GM10248 (cell line): ENCODE data around the gene RHD.

Experiments
- CTCF ChIA-PET: fragments of 300-600 bp; sonication (Branson Sonifier 250); formaldehyde crosslinking; extraction: SDS; loops from one replicate; lab custom pipeline; 2021; ENCODE audit warnings: antibody characterized with exemption; lab: Yijun Ruan, JAX
- POLR2A ChIA-PET: fragments of 350-650 bp; sonication (Branson Sonifier 250); formaldehyde crosslinking; extraction: SDS; loops from one replicate; lab custom pipeline; 2020; ENCODE audit warnings: antibody characterized with exemption; lab: Yijun Ruan, JAX
- DNase-seq: peaks from one replicate; pipeline ENCODE4 v3.0.0; 2012; ENCODE audit errors: extremely low spot score
- TF ChIP-seq, protein P1 (sequence below): IDR thresholded peaks from 2 replicates; pipeline ENCODE4 v1.5.1; 2012; ENCODE audit warnings: mild to moderate bottlenecking, low read depth; ENCODE audit errors: extremely low read depth, missing control alignments, control extremely low read depth

Gene RHD

DNA sequence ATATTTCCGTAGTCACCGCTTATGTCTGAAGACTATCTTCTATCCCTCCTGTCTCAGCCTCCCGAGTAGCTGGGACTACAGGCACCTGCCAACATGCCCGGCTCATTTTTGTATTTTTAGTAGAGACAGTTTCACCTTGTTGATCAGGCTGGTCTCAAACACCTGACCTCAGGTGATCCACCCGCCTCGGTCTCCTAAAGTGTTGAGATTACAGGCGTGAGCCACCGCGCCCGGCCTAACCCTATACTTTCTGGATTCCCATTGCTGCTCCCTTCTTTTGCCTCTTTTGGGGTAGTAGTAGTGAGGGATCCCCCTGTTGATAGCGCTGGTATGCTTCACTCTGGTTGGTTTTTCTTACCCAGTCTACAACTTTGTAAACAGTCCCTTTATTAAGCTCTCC, 34.3 kb upstream of the RHD start:
- ChIA-PET POLR2A (interaction anchor here (1.0 kb wide), 1 partner anchor 9 kb away, joined by 4 read pairs; the partner anchor contains the start of gene RSRP1), CTCF (no interaction called here)
- TF ChIP-seq, protein P1, sequence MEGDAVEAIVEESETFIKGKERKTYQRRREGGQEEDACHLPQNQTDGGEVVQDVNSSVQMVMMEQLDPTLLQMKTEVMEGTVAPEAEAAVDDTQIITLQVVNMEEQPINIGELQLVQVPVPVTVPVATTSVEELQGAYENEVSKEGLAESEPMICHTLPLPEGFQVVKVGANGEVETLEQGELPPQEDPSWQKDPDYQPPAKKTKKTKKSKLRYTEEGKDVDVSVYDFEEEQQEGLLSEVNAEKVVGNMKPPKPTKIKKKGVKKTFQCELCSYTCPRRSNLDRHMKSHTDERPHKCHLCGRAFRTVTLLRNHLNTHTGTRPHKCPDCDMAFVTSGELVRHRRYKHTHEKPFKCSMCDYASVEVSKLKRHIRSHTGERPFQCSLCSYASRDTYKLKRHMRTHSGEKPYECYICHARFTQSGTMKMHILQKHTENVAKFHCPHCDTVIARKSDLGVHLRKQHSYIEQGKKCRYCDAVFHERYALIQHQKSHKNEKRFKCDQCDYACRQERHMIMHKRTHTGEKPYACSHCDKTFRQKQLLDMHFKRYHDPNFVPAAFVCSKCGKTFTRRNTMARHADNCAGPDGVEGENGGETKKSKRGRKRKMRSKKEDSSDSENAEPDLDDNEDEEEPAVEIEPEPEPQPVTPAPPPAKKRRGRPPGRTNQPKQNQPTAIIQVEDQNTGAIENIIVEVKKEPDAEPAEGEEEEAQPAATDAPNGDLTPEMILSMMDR = no peak

DNA sequence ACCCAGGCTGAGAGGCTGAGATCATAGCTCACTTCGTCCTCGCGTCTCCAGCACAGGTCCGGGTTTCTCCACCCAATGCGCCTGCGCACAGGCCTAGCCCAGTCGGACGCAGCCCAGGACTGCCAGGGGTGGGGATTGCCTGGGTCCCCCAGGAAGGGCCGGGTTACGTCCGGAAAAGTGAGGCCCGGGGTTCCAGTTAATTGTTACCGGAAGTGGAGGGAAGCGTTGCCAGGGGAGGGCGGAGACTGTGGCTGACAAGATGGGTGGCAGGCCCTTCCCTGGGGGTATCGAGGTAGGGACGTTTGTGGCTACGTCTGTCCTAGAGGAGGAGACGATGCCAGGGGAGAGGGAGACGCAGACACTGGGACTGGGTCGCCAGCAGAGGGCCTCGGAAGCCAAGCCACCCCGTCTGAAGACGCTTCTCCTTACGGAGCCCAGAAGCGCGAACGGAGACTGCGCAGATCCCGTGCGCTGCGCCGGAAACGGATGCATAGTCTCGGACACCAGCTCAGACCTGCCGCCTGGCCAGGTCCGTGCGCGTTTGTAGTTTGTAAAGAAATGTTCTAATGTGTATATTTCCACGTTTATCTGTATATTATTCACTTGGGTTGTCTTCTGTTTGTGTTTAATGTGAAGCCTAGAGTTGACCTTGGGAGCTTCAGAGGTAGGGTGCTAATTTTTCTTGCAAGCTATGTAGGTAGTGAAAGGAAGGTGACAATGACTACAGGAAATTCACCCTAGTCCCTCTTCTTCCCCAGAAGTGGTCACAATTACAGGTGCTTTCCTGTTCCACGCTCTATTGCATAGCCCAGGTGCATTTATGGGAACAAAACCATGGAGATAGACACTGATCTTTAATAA, 32.4 kb upstream of the RHD start:
- peak; percentile 86 for DNase-seq
- TF ChIP-seq, protein P1 = peak; percentile 50
- ChIA-PET POLR2A (interaction anchor here (1.0 to 1.1 kb wide), 3 partner anchors 8 to 495 kb away, joined by 4 to 6 read pairs (median 5); partner anchors contain the start of genes CLIC4 and RSRP1), CTCF (interaction anchor here (0.8 to 2.3 kb wide), 5 partner anchors 8 to 34 kb away, joined by 3 to 9 read pairs (median 5); partner anchors contain the start of gene SYF2)

More for the DNA sequence above, 34.3 kb upstream of the RHD start:
- no peak for DNase-seq

DNA sequence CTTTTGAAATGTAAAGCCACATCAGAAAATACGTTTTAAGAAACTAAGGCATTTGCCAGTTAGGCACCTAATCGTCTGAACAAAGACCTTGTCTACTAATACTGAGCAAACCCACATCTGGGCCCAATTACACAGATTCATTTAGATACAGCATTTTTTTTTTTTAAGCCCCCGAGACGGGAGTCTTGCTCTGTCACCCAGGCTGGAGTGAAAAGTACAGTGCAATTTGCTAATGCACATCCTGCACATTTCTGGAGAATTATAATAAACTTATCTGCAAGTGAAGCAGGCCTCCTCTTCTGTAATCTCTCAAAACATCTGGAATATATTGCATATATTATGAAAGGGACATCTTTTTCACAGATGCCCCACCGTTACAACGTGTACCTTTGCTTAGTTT, 28.4 kb upstream of the RHD start:
- no peak for DNase-seq
- ChIA-PET POLR2A (interaction anchor here (0.6 to 2.0 kb wide), 2 partner anchors 12 to 1088 kb away, joined by 3 to 10 read pairs; partner anchors contain the start of gene SYF2), CTCF (no interaction called here)
- TF ChIP-seq, protein P1 = no peak

DNA sequence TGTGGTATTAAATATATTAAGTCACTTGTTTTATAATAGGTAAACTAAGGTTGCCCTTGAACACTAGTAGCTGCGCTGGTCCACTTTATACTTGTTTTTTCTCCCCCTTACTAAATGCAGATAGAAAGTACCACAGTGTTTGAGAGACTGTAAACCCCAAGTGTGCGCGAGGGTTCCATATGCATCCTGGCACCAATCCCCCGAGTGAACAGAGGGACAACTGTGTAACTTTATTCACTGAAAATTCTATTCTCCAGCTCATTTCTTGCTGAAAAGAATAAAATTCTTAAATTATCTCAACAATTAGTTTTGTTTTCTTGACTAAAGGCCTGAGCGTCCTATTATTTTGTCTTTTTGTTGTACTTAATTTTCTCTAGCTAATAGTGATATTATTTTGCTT, 26.9 kb upstream of the RHD start:
- ChIA-PET CTCF (interaction anchor here (1.0 to 1.4 kb wide), 3 partner anchors 8 to 13 kb away, joined by 3 to 8 read pairs (median 3); partner anchors contain the start of gene SYF2), POLR2A (interaction anchor here (0.6 to 2.0 kb wide), 2 partner anchors 13 to 615 kb away, joined by 4 to 10 read pairs; partner anchors contain the start of gene SYF2)
- no peak for DNase-seq
- TF ChIP-seq, protein P1 = no peak

DNA sequence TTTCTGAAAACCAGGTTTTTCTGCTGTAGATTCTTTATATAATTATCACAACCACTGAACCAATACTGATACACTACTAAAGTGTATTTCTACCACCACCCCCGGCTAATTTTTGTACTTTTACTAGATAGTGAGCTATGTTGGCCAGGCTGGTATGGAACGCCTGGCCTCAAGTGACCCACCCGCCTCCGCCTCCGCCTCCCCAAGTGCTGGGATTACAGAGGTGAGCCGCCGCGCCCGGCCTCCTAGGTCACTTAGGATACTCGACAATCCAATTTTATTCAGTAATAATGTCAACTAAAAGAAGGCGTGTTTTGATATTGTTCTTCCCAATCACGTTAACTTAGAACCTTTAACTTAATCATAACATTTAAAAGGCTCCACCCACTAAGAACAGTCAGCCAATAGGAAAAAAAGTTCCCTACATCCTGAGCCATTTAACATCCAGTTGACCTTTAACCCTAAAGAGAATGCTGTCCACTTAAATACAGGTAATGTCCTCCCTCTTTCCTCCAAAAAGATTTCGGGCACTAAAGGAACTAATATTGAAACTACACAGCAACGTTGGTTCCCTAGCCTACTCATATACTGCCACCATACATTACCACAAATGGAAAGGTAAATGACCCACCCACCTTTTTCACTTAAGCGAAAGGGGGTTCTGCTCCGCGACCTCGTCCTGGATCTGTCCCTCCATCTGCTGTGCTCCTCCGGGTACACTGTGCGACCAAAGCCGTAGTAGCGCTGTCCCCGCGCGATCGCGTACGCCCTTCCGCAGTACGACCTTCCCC, 26.3 kb upstream of the RHD start:
- ChIA-PET CTCF (interaction anchor here (1.0 to 1.4 kb wide), 4 partner anchors 8 to 13 kb away, joined by 3 to 8 read pairs (median 3); partner anchors contain the start of gene SYF2), POLR2A (interaction anchor here (2.0 kb wide), 1 partner anchor 14 kb away, joined by 10 read pairs; the partner anchor contains the start of gene SYF2)
- DNase-seq = peak; percentile 19
- TF ChIP-seq, protein P1 = no peak
